Measurements from ENCODE around the gene SDK1.

The SDK1 gene

GRCh38 chr7:3283130-3283704 lies 17.8 kb upstream of the SDK1 start:
- no peak for DNase-seq (ENCODE audit: low read depth)

GRCh38 chr7:3285652-3286051 lies 15.4 kb upstream of the SDK1 start:
- DNase-seq (ENCODE audit: low read depth), result no peak

DNA sequence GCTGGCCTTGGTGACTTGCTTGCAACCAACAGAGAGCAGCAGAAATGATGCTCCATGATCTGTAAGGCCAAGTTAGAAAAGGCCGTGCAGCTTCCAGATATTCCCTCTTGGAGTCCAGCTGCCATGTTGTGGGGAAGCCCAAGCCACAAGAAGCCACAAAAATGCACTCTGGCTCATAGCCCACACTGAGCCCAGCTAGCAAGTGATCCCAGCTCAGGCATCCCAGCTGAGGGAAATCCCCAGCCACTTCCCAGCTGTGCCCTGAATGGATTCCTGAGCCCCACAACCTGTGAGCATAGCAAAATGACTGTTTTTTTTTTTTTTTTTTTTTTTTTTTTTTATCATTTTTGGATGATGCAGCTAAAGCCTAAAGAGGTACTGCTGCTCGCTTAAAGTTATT lies 11.1 kb upstream of the SDK1 start:
- DNase-seq (ENCODE audit: low read depth), result no peak

DNA sequence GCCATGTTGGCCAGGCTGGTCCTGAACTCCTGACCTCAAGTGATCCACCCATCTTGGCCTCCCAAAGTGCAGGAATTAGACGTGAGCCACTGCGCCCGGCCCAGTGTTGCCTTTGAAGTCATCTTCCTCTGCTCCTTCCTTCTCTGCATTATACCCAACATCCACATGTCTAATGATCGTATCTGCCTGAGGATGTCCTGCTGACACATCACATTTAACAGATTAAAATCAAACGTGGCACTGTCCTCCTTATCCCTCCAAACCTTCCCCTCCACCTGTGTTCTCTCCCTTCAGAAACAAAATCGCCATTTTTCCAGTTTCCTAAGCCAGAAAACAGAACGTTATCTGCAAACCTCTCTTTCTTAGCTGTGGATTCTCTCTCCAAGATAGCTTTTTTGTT lies 8.4 kb upstream of the SDK1 start:
- no peak for DNase-seq (ENCODE audit: low read depth)

DNA sequence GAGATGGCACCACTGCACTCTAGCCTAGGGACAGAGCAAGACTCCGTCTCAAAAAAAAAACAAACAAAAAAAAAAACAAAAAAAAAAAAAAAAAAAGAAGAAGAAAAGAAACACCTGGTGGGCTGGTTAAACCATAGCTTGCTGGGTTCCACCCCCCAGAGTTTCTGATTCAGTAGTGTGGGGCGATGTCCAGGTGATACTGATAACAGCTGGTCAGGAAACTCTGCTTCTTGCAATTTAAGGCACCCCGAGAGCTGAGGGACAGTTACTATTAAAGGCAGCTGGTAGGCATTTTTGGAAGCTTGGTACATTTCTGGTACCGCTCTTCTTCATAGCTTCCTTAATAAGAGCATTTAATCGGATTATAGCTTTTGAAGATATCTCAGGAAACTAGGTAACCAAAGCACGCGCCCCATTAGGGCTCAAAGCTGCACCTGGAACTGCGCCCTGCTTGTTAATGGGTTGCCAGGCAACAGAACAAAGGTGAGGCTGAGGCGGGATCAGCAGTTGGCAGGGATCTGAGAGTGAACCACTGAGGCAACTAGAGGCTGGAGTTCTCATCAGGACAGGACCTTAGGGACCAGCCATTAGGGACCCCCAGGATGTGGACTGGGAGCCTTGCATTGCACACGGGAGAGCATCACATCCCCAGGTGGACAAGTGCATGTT lies 6.5 kb upstream of the SDK1 start:
- no peak for DNase-seq (ENCODE audit: low read depth)

DNA sequence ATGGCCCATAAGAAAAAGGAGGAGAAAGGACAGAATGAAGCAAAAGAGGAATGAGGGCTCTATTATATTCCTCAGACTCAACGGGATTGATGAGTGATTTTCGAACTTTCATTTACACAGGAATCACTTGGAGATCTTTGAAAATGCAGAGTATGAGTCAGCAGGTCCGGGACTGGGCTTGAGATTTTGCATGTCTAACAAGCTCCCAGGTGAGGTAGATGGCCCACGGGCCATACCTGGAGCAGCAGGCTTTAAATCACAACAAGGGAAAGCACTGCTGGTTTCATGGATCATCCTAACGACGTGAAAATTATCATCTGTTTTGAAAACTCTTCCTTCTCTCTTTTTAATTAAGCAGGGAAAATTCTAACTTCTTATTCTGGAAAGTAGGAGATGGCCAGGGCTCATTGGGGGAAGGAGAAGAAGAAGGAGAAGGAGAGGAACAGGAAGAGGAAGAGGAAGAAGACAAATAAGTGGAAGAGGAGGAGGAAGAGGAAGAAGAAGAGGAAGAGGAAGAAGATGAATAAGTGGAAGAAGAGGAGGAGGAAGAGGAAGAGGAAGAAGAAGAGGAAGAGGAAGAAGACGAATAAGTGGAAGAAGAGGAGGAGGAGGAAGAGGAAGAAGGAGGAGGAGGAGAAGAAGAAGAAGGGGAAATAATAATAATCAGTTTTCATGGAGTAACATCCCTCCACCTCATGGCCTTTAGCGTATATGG lies 3.8 kb upstream of the SDK1 start:
- DNase-seq (ENCODE audit: low read depth), result no peak

DNA sequence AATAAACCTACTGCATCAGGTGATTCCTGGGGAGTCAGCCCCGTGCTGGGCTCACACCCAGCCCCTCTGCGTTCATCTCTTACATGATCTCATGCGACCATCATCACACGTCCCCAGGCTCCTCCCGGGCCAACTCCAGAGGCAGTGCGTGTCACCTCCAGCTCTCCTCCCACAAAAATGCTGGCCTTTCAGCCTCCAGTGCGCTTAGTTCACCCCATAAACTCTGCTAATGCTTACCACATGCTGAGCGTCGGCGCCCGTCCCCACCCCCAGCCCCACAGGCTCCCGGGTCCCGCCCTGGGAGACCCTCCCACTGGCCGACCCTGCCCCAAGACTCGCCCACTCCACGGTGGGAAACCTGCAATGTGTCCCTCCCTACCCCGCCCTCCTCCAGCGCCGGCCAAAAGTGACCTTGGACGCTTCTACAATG lies 816 bp upstream of the SDK1 start:
- DNase-seq (ENCODE audit: low read depth), result no peak

DNA sequence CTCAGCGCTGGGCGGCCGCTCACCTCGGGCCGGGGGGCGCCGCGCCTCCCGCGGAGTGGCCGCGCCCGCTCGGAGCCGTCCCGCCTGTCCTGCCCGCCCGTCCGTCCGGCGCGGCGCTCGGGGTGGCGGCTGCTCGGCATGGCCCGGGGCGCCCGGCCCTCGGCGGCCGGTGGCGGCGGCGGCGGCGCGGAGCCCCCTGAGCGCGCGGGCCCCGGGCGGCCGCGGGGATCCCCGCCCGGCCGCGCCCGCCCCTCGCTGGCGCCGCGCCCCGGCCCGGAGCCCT lies 338 bp downstream of the SDK1 start:
- DNase-seq (ENCODE audit: low read depth), result no peak

DNA sequence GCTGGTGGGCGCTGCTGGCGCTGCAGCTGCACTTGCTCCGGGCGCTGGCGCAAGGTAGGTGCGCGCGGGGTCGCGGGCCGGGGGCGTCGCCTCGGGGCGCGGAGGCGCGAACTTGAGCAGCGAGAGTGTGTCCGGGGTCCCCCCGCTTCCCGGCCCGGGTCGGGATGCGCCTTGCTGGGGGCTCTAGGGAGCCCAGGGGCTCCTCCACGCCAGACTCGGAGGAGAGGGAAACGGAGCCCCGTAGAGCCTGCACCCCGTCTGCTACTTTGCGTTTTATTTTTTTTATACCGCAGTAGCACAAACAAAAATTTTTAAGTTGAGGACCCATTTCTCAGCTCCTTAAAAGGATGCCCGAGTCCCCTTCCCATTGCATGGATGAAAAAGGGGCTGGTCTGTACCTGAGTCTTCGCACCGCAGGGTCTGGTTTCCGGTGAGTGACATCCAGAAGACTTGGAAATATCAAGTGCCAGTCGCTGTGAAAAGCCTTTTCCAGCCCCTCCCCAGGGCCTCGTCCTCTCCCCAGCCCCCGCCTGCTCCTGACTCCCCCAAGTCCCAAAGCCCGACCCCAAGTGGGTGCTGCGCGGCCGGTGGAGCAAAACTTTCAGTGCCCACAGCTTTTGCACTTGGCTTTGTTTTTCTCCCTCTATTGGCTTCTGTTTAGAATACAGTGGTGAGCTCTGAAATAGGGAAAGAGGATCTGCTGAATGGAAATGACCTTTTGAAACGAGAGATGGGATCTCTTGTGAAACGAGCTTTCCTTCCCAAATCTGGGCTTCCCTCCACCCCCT lies 973 bp downstream of the SDK1 start:
- DNase-seq (ENCODE audit: low read depth), result no peak

- no peak for DNase-seq (ENCODE audit: low read depth)
These were observed 1.7 kb downstream of the SDK1 start for GRCh38 chr7:3302681-3303320.

DNA sequence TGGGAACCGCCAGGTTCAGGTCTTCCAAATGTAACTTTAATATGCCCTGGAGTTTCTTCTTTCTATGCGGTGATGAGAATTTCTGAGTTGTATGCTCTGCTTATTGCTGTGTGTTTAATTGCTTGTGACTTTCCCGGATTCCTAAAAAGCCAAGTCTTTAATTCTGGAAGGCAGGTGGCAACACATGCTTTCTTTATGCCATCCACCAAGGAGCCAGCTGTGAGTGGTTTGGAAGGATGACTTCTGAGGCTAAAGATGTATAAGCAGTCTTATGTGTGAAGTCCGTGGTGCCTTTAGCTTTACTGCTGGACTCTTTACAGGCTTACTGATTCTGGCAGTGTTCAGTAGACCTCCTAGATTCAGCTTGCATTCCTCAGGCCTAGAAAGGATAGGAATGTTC lies 3.1 kb downstream of the SDK1 start:
- no peak for DNase-seq (ENCODE audit: low read depth)

DNA sequence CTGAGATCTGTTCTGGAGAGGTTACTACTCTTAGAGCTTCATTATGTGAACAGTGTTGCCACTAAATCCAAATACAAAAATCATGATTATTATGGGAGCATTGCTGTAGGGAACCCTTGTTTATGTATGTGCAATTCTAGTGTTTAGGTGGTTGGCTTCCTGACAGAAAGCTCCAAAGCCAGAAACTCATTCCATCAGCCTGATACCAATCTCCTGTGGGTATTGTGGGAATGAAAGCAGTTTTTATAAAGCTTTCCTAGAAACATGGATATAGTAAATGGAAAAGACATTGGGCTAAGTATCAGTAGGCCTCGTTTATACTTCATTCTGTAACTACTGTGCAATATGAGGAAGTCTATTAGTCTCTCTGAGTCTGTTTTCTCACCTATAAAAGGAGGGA lies 6.4 kb downstream of the SDK1 start:
- DNase-seq (ENCODE audit: low read depth), result no peak

GRCh38 chr7:3309140-3309539 lies 8.1 kb downstream of the SDK1 start:
- no peak for DNase-seq (ENCODE audit: low read depth)

GRCh38 chr7:3309956-3310355 lies 8.9 kb downstream of the SDK1 start:
- DNase-seq (ENCODE audit: low read depth), result no peak

DNA sequence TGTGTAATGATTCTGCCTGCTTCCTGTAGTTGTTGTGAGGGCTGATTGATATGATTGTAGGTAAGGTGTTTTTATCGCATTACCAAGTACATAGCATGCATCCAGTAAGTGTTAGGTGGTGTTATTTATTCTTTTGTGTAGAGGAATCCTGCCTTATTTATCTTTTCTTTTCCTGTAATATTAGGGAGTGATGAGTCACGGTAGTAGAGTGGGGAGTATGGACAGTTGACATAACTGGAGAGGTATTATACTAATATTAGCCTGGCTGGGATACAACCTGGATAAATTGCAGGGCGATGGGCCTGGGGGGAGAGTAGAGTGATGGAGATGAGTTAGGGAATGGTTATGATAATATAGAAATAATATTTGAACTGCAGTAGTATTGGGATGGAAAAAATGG lies 9.8 kb downstream of the SDK1 start:
- DNase-seq (ENCODE audit: low read depth), result no peak

GRCh38 chr7:3312583-3312982 lies 11.5 kb downstream of the SDK1 start:
- DNase-seq (ENCODE audit: low read depth), result no peak

- DNase-seq (ENCODE audit: low read depth), result no peak
These were observed 17.8 kb downstream of the SDK1 start for GRCh38 chr7:3318874-3319273.

DNA sequence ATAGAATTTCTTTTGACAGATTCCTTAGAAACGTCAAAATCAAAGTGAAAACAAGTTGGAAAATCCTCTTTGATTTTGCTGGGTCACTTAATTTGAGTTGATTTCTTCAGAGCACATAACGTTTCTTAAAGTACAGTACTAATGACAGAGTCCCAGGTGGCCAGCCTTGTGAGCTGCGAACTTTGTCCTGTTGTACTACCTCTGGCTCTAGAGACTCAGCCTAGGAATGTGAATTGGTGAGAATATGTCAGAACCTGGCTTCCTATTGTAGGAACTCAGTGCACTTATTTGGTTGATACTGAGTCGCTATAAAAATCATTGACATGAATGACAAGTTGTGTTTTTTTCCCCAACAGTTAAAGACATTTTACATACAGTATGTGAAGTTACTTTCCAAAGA lies 20.2 kb downstream of the SDK1 start:
- DNase-seq (ENCODE audit: low read depth), result no peak

GRCh38 chr7:3321745-3322144 lies 20.7 kb downstream of the SDK1 start:
- no peak for DNase-seq (ENCODE audit: low read depth)

DNA sequence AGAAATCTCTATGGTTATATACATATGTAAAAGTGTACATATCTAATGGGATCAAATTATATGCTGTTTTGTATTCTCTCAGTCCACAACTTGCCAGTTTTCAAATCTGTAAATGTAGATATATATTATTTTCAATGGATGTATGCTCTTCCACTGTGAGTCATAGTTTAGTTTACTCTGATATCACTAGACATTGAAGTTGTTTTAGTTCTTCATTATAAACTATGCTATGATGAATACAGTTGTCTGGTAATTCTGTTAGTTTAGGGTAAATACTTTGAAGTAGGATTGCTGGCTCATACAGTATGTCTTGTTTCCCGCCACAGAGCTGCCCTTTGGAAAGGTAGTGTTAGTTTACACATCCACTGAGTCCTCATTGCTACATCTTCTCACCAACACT lies 25.2 kb downstream of the SDK1 start:
- no peak for DNase-seq (ENCODE audit: low read depth)

- no peak for DNase-seq (ENCODE audit: low read depth)
These were observed 26.0 kb downstream of the SDK1 start for GRCh38 chr7:3327099-3327498.

- no peak for DNase-seq (ENCODE audit: low read depth)
These were observed 26.6 kb downstream of the SDK1 start for GRCh38 chr7:3327655-3328054.

DNA sequence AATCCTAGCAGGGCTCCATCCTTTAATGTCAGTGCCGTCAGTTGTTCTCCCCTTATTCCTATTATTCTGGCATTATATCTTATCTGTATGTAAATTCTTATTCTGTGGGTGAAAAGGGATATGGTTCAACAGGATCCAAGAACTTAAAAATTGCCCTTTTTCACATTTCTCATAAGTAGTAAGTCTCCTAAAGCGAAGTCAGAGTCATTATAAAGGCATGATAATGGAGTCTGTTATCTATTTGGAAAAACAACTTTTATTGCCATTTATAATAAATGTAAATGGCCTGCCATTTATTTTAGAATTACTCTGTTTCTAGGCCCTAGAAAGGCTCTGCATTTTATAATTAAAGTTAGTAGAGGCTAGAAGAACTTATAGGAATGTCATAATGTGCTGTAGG lies 31.3 kb downstream of the SDK1 start:
- no peak for DNase-seq (ENCODE audit: low read depth)

Data from stimulated activated CD8-positive, alpha-beta memory T cell treated with anti-CD3 and anti-CD28 coated beads, Interleukin-4, amount 100 ng/mL, for 24 hours (primary cell).